Lower lobe of right lung (tissue), 2 donors: ENCODE data around the gene ORAI1. TPM values are rescaled to one million over a fixed set of nuclear protein-coding genes. Genes with fewer than 3 reads are reported as not detected.
A peak's percentile ranks its signal among the peaks of the same experiment; 100 is the strongest.

Experiments
- ATAC-seq, 2 donors: fragments of 200-7000 bp; cut with Tn5 transposase; one replicate each; pipeline ENCODE4 v1.9.1; 2020 to 2022; ENCODE audit warnings: mild to moderate bottlenecking in 2 of 2, moderate library complexity in 2 of 2
- DNase-seq: peaks from one replicate; pipeline ENCODE4 v3.0.0-alpha.2; 2020
- H3K27ac ChIP-seq: fragments of 200-600 bp; one replicate; pipeline ENCODE4 v1.8.0; 2022
- H3K27me3 ChIP-seq: fragments of 200-600 bp; one replicate; pipeline ENCODE4 v1.8.0; 2022; ENCODE audit warnings: low read depth
- H3K36me3 ChIP-seq: fragments of 200-600 bp; one replicate; pipeline ENCODE4 v1.8.0; 2022; ENCODE audit warnings: mild to moderate bottlenecking
- H3K4me1 ChIP-seq: fragments of 200-600 bp; one replicate; pipeline ENCODE4 v1.8.0; 2022
- H3K4me3 ChIP-seq: fragments of 200-600 bp; one replicate; pipeline ENCODE4 v1.8.0; 2022; ENCODE audit warnings: mild to moderate bottlenecking
- H3K9me3 ChIP-seq: fragments of 200-600 bp; one replicate; pipeline ENCODE4 v1.8.0; 2022
- CTCF ChIP-seq: fragments of 200-600 bp; IDR thresholded peaks from one replicate; pipeline ENCODE4 v1.8.0; 2022; ENCODE audit warnings: antibody characterized with exemption, mild to moderate bottlenecking
- intact Hi-C: fragments of 100-400 bp; cut with DNase I; formaldehyde crosslinking; loops from one replicate; pipeline ENCODE4 v1.11.0; 2022
- total RNA-seq: library from RNA; stranded (reverse); fragmentation: NEBNext Ultra II Directional; extraction: Animal tissue kit (Norgen Biotek cat#: 25700); gene quantifications from one replicate; pipeline ENCODE4 v1.2.1, GENCODE V29; 2021
- donor health status: DM: no; HTN: yes; CAD: no; lungs with severe emphysema.

Gene ORAI1
- total RNA-seq, 1 donor from 2014 or later = 39.0 TPM

DNA sequence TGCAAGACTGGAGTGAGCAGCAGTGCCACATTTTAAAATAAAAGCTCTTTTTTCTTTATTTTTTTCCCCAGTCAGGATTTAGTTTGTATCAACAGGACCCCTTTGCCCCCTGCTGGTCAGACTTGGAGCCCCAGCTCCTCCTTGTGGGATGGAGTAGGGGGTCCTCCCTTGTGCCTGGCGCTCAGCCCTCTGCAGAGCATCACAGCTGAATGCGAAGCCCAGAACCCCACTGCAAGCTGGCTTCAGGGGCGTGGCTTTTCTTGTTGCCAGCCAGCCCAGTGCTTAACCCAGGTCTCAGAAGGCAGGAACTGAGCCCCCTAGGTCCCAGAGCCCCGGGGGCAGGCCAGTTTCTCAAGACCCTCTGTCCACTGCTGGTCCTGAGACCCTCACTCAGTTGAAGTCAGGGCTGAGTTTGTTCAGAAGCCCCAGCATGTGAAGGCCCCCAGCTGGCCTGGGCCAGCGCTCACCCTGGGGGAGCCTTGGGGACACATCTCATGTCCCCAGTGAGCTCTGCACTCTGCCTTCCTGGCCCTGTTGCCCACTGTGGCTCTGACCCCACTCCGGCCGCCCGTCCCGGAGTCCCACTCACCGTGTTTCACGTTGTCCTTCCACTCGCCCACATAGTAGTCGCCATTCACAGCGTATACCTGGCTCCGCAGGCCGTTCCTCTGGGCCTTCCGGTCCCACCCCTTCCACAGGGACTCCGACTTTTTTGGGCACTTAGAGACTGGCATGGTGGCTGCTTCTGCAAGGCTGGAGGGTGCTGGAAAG lies 42.6 kb downstream of the ORAI1 start:
- ATAC-seq (no peak), DNase-seq (no peak)
- H3K4me3 ChIP-seq = no peak overlapping the region
- H3K27ac ChIP-seq = no peak overlapping the region
- no peaks in the 10 kb centered on the region for H3K9me3 ChIP-seq
- no peaks in the 10 kb centered on the region for H3K36me3 ChIP-seq
- H3K4me1 ChIP-seq = peaks cover 9% of the 10 kb centered on the region
- intact Hi-C loops = no loop called here
- TF ChIP-seq CTCF = peak; percentile 75
- no peaks in the 10 kb centered on the region for H3K27me3 ChIP-seq

- Histone ChIP-seq H3K4me3 (no peak within 1 kb of the TSS), H3K9me3 (no peaks in the 10 kb centered on the region), H3K36me3 (no peaks in the 10 kb centered on the region), H3K4me1 (peaks cover 9% of the 10 kb centered on the region), H3K27ac (no peak within 1 kb of the TSS), H3K27me3 (no peaks in the 10 kb centered on the region)
- intact Hi-C loops = no loop called here
- no peak for ATAC-seq
- no peak for TF ChIP-seq CTCF
- DNase-seq = no peak
These were observed 43.2 kb downstream of the ORAI1 start, which contains the start of gene MORN3 for GRCh38 chr12:121669521-121669900. MORN3 (minus strand) TSS chr12:121669654; CDS start chr12:121669483, 171 bp downstream.

- no peak for TF ChIP-seq CTCF
- no peaks in the 10 kb centered on the region for H3K27me3 ChIP-seq
- intact Hi-C loops = loop anchor here (10.0 kb wide), 1 partner anchor 178 kb away; no protein-coding TSS in a partner anchor
- H3K9me3 ChIP-seq = no peaks in the 10 kb centered on the region
- peaks cover 9% of the 10 kb centered on the region for H3K4me1 ChIP-seq
- ATAC-seq (peak; percentile 30 to 47), DNase-seq (no peak)
- peak overlapping the region; percentile 60 for H3K27ac ChIP-seq
- H3K4me3 ChIP-seq = peak overlapping the region; percentile 57
- H3K36me3 ChIP-seq = no peaks in the 10 kb centered on the region
These were observed 46.7 kb downstream of the ORAI1 start for GRCh38 chr12:121673013-121673511.

- H3K27me3 ChIP-seq = no peaks in the 10 kb centered on the region
- H3K27ac ChIP-seq = no peak overlapping the region
- H3K9me3 ChIP-seq = no peaks in the 10 kb centered on the region
- intact Hi-C loops = loop anchor here (10.0 kb wide), 1 partner anchor 181 kb away; no protein-coding TSS in a partner anchor
- H3K36me3 ChIP-seq = no peaks in the 10 kb centered on the region
- peaks cover 9% of the 10 kb centered on the region for H3K4me1 ChIP-seq
- DNase-seq (no peak), ATAC-seq (no peak)
- TF ChIP-seq CTCF = no peak
- H3K4me3 ChIP-seq = no peak overlapping the region
These were observed 49.9 kb downstream of the ORAI1 start for GRCh38 chr12:121676190-121676589.

- intact Hi-C loops = loop anchor here (10.0 kb wide), 1 partner anchor 184 kb away; no protein-coding TSS in a partner anchor
These were observed 52.0 kb downstream of the ORAI1 start for GRCh38 chr12:121678305-121678704.

More at GRCh38 chr12:121678305-121678704, 52.0 kb downstream of the ORAI1 start:
- Histone ChIP-seq H3K4me1 (peaks cover 5% of the 10 kb centered on the region), H3K36me3 (no peaks in the 10 kb centered on the region), H3K27ac (no peak overlapping the region), H3K9me3 (no peaks in the 10 kb centered on the region), H3K4me3 (no peak overlapping the region), H3K27me3 (no peaks in the 10 kb centered on the region)
- ATAC-seq (no peak), DNase-seq (no peak)
- no peak for TF ChIP-seq CTCF
